GM18951 (cell line): ENCODE results near the gene TRDN.

Experiments
- POLR2A ChIP-seq: IDR thresholded peaks from 4 replicates; pipeline ENCODE4 v1.6.1; 2011; ENCODE audit warnings: mild to moderate bottlenecking; ENCODE audit not compliant: insufficient read length, insufficient read depth; ENCODE audit errors: extremely low read depth
- in situ Hi-C: fragments of 300-500 bp; cut with MboI; formaldehyde crosslinking; loops from one replicate; pipeline ENCODE4 v1.12.0; 2022; ENCODE audit warnings: low sequenced_read_pairs, mixed read lengths, inconsistent platforms; ENCODE audit not compliant: unreplicated experiment

Gene TRDN

GRCh38 chr6:123648020-123648580, 11.3 kb upstream of the TRDN start:
- TF ChIP-seq POLR2A = no peak
- in situ Hi-C loops = no loop called here

GRCh38 chr6:123641497-123641896, 4.7 kb upstream of the TRDN start:
- in situ Hi-C loops = no loop called here
- no peak for TF ChIP-seq POLR2A

- no peak for TF ChIP-seq POLR2A
- in situ Hi-C loops = no loop called here
These were observed 3.9 kb upstream of the TRDN start for GRCh38 chr6:123640567-123641187.

GRCh38 chr6:123638865-123639264, 2.1 kb upstream of the TRDN start:
- no peak for TF ChIP-seq POLR2A
- in situ Hi-C loops = no loop called here

GRCh38 chr6:123636282-123636681, 468 bp downstream of the TRDN start:
- in situ Hi-C loops = no loop called here
- TF ChIP-seq POLR2A = no peak

GRCh38 chr6:123635567-123635966, 1.2 kb downstream of the TRDN start:
- in situ Hi-C loops = no loop called here
- no peak for TF ChIP-seq POLR2A

GRCh38 chr6:123635144-123635543, 1.6 kb downstream of the TRDN start:
- in situ Hi-C loops = no loop called here
- TF ChIP-seq POLR2A = no peak

GRCh38 chr6:123632641-123633040, 4.1 kb downstream of the TRDN start:
- in situ Hi-C loops = no loop called here
- TF ChIP-seq POLR2A = no peak

GRCh38 chr6:123629258-123629941, 7.3 kb downstream of the TRDN start:
- in situ Hi-C loops = no loop called here
- TF ChIP-seq POLR2A = no peak

GRCh38 chr6:123625696-123626095, 11.1 kb downstream of the TRDN start:
- in situ Hi-C loops = no loop called here
- no peak for TF ChIP-seq POLR2A

GRCh38 chr6:123622780-123623179, 14.0 kb downstream of the TRDN start:
- no peak for TF ChIP-seq POLR2A
- in situ Hi-C loops = no loop called here

GRCh38 chr6:123619156-123619555, 17.6 kb downstream of the TRDN start:
- TF ChIP-seq POLR2A = no peak

GRCh38 chr6:123616942-123617341, 19.8 kb downstream of the TRDN start:
- no peak for TF ChIP-seq POLR2A
- in situ Hi-C loops = no loop called here

More at GRCh38 chr6:123619156-123619555, 17.6 kb downstream of the TRDN start:
- in situ Hi-C loops = no loop called here

GRCh38 chr6:123616016-123616415, 20.7 kb downstream of the TRDN start:
- no peak for TF ChIP-seq POLR2A
- in situ Hi-C loops = no loop called here
